Measurements from ENCODE around the gene GRID2. TPM values are rescaled to one million over a fixed set of nuclear protein-coding genes. Genes with fewer than 3 reads are reported as not detected.

Gene GRID2
- polyA plus RNA-seq, 1 of the 3 experiments (the other 2 are of a cell fraction) = not detected

GRCh38 chr4:93407493-93408275 is 1103.9 kb downstream of the GRID2 start:
- Histone ChIP-seq H3K27ac (ENCODE audit: low read depth in 2 of 2, low read length in 1 of 2) (no peak overlapping the region), H3K4me3 (ENCODE audit: low read depth in 2 of 2, low read length in 1 of 2) (no peak overlapping the region), H2AFZ (ENCODE audit: low read depth) (no peak overlapping the region), H3K9me3 (no peaks in the 10 kb centered on the region), H3F3A (replicated peaks; ENCODE audit: insufficient read depth) (no peaks in the 10 kb centered on the region), H3K9me2 (no peaks in the 10 kb centered on the region), H3K27me3 (ENCODE audit: insufficient read depth) (no peaks in the 10 kb centered on the region), H3K9ac (no peak overlapping the region), H3K4me2 (no peak overlapping the region), H4K20me1 (ENCODE audit: insufficient read depth) (no peaks in the 10 kb centered on the region), H3K79me2 (ENCODE audit: insufficient read depth) (no peaks in the 10 kb centered on the region), H3K4me1 (ENCODE audit: control insufficient read depth in 1 of 2, insufficient read depth in 2 of 2, low read depth in 1 of 2, low read length in 1 of 2) (no peaks in the 10 kb centered on the region), H3K36me3 (replicated peaks in 1 of 2; ENCODE audit: control insufficient read depth in 1 of 2, insufficient read depth in 2 of 2, low read length in 1 of 2) (no peaks in the 10 kb centered on the region)
- TF ChIP-seq CHD2 (IDR thresholded peaks at IDR 0.05; ENCODE audit: low read length, partially characterized antibody) (no peak), TEAD4 (IDR thresholded peaks at IDR 0.05; ENCODE audit: borderline replicate concordance, insufficient read depth) (no peak), ZBTB33 (IDR thresholded peaks at IDR 0.05; ENCODE audit: borderline replicate concordance, low read depth) (no peak), RXRA (IDR thresholded peaks at IDR 0.05; ENCODE audit: borderline replicate concordance, low read depth) (no peak), TAF1 (IDR thresholded peaks at IDR 0.05; ENCODE audit: borderline replicate concordance, low read depth, low read length) (no peak), RCOR1 (IDR thresholded peaks at IDR 0.05; ENCODE audit: low read length) (no peak), MEF2A (IDR thresholded peaks at IDR 0.05; ENCODE audit: borderline replicate concordance, low read depth) (no peak), GABPA (IDR thresholded peaks at IDR 0.05; ENCODE audit: low read depth) (no peak), USF1 (IDR thresholded peaks at IDR 0.05; ENCODE audit: borderline replicate concordance, low read depth) (no peak), NRF1 (IDR thresholded peaks at IDR 0.05; ENCODE audit: low read depth, low read length) (no peak), TCF12 (IDR thresholded peaks at IDR 0.05) (no peak), ELF1 (IDR thresholded peaks at IDR 0.05) (no peak), RAD21 (IDR thresholded peaks at IDR 0.05; ENCODE audit: low read length) (no peak), REST (IDR thresholded peaks at IDR 0.05; ENCODE audit: low read depth, low read length) (no peak), IRF3 (IDR thresholded peaks at IDR 0.05; ENCODE audit: low read depth, low read length) (no peak)
- WGBS (ENCODE audit: low lambda C conversion rate) = 60% methylated on average over 8 of the region's 8 CpGs
- POLR2A ChIA-PET = no interaction called here
- CTCF ChIA-PET = interaction anchor here (1.1 kb wide), 1 partner anchor 16 kb away, joined by 3 read pairs; no protein-coding TSS in a partner anchor
- DNase-seq = no peak

Data from SK-N-SH (cell line).